GM18520 (cell line): ENCODE results near the gene SERPING1.

Experiments
- ATAC-seq: cut with Tn5 transposase; IDR thresholded peaks from one replicate; pipeline ENCODE4 v1.9.1; 2021; ENCODE audit not compliant: unreplicated experiment

The SERPING1 gene

DNA sequence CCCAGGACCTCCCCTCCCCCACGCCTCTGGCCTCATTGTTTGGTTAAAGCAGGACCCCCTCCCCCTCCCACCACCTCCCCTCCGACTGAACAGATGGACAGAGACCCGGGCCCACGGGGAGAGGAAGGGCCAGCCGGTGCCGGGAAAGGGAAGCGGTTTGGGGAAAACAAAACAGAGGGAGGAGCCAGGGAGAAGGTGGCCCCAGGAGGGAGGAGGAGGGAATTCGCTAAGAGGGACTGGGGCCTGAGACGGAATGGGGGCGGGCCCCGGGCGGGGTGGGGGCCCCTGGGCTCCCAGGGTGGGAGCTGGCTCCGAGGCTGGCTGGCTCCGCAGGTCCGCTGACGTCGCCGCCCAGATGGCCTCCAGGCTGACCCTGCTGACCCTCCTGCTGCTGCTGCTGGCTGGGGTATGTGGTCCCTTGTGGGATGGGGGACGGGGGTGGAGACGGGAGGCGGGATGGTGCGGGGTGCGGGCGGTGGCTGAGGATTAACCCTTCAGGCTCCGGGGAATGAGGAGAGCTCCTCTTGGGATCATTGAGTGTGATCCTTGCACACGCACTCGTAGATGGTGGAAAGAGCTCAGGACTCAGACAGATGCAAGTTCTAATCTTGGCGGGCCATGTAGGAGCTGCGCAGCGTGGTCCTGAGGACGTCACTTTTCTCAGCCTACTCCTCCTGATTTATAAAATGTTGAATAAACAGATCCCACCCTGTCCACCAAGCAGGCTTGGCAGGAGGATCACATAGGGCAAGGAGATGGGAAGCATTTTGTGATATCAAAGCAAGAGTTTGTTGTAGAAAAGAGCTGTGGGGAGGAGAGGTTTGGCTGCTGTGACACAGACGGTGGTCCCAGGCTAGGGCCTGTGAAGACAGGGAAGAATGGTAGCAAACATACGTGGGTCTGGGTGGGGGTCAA is 688 bp downstream of the SERPING1 start:
- no peak for ATAC-seq

GRCh38 chr11:57598831-57599155 is 1.3 kb downstream of the SERPING1 start:
- ATAC-seq: no peak

DNA sequence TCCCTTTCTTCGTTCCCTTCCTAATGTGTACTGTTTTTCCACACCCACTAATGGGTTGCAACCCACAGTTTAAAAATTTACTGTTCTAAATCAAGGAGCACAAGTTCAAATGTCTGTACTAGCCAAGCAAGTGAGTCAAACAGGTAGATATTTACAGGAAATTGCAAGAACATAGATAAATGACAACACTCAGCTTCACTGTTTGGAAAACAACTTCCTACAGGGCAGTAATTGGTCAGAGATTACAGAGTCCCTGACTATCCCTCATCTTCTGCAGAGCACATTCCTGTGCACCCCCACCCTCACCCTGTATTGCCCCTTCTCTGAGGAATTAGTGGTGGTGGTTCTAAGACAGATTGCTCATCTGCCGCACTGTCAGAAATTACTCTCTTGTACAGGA is 1.9 kb downstream of the SERPING1 start:
- ATAC-seq: no peak

GRCh38 chr11:57601297-57601696 is 3.8 kb downstream of the SERPING1 start:
- ATAC-seq: no peak

DNA sequence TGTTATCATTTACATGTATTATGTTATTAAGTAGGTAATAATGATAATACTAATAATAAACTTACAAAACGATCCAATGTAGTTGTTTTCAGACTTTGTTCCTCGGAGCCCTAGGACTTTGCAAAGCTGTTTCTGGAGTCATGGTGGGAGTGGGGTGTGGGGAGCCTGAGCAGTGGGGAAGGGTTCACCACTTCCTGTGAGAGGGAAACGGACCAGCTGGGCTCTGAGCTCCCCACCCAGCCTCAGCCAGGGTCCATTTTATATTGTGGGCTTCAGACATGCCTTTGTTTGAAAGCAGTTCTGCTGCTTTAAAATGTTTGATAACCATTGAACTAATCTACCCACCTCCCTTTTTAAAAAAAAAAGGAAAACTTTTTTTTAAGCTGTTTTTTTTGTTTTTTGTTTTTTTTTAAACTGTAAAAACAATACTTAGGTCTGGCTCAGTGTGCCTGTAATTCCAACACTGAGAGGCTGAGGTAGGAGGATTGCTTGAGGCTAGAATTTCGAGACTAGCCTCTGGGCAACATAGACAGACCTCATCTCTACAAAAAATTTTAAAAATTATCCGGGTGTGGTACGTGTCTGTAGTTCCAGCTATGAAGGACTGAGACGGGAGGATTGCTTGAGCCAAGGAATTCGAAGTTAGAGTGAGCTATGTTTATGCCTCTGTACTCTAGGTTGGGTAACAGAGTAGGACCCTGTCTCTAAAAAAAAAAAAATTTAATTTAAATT is 7.0 kb downstream of the SERPING1 start:
- no peak for ATAC-seq

DNA sequence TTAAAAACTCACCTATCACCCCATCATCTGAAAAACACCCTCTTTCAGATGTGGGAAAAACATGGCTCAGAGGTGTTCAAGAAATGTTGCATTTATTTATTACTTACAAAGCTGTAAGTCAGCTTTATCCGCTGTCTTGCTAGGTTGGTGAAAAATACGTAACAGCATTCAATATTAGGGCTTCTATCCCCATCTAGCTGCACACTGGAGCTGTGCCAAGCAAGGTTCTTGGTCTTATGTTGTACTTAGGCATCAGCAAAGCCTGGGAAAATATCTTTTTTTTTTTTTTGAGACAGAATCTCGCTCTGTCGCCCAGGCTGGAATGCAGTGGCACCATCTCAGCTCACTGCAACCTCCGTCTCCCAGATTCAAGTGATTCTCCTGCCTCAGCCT is 7.5 kb downstream of the SERPING1 start:
- ATAC-seq: no peak

DNA sequence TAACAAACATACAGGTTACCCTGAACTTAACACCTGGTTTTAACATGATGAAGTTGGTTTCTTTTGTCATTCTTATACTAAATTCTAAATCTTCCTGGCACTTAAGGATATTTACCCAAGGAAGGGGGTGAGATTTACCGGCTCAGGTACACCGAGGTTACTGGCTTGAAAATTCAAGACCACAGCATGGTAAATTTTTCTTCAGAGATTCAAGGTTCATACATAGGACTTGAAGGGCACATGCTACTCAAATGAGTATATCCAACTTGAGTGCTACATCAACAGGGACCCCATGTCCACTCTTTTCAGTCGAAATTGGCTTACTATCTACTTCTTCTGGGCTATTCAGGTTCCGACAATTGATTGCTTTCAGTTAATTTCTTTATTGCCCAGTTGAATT is 12.7 kb downstream of the SERPING1 start:
- no peak for ATAC-seq

- no peak for ATAC-seq
These were observed 16.8 kb downstream of the SERPING1 start for GRCh38 chr11:57614234-57614772.

GRCh38 chr11:57615308-57615707 is 17.8 kb downstream of the SERPING1 start:
- ATAC-seq: no peak

- no peak for ATAC-seq
These were observed 19.1 kb downstream of the SERPING1 start for GRCh38 chr11:57616595-57616994.

- no peak for ATAC-seq
These were observed 21.0 kb downstream of the SERPING1 start for GRCh38 chr11:57618438-57618837.

DNA sequence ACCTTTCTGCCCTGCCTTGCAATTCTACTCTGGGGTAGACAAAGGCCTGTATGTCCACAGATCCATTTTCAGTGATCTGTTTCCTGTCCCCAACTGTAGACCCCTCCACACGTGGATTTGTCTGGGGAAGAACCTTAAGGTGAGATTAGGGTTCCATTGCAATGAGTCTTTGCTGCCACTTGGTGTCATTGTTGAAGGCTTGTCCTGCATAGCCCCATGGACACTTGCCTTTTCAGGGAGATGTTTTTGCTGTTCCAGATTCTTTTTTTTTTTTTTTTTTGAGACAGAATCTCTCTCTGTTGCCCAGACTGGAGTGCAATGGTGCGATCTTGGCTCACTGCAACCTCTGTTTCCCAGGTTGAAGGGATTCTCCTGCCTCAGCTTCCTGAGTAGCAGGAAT is 21.8 kb downstream of the SERPING1 start:
- ATAC-seq: no peak

GRCh38 chr11:57620467-57620866 is 23.0 kb downstream of the SERPING1 start:
- ATAC-seq: no peak

DNA sequence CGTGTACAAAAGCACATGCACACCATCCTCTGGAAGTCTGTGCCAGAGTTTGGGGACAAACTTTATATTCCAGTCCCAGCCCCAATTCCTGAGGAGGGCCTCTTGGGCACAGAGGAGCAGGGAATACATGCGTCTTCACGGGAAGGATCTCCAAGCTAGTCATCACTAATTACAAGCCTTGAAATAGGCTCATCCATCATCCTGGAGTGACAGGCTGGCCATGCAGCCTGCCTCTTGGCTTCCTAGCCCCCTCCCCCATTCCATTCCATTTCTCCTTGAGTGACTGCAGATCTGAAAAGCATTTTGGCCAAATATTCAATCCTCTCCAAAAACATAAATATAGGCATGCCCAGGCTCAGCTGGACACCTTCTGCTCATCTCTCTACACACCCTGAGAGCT is 24.8 kb downstream of the SERPING1 start:
- ATAC-seq: no peak

- ATAC-seq: no peak
These were observed 27.4 kb downstream of the SERPING1 start for GRCh38 chr11:57624864-57625263.

GRCh38 chr11:57626895-57627294 is 29.4 kb downstream of the SERPING1 start:
- ATAC-seq: no peak

- ATAC-seq: no peak
These were observed 32.7 kb downstream of the SERPING1 start for GRCh38 chr11:57630171-57630570.

DNA sequence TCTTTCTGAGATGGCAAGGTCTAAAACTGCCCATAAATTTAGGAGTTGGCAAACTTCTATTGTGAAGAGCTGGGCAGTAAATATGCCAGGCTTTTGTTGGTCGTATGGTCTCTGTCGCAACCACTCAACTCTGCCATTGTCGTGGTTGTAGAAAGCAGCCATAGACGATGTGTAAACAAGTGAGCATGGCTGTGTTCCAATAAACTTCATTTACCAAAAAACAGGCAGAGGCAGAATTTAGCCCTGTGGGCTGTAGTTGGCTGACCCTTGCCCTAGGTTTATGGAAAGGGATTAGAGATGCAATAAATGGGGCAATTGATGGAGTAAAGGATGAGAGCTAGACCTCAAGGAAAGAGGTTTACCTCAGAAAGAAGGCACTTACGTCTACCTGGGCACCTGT is 34.6 kb downstream of the SERPING1 start:
- ATAC-seq: no peak

DNA sequence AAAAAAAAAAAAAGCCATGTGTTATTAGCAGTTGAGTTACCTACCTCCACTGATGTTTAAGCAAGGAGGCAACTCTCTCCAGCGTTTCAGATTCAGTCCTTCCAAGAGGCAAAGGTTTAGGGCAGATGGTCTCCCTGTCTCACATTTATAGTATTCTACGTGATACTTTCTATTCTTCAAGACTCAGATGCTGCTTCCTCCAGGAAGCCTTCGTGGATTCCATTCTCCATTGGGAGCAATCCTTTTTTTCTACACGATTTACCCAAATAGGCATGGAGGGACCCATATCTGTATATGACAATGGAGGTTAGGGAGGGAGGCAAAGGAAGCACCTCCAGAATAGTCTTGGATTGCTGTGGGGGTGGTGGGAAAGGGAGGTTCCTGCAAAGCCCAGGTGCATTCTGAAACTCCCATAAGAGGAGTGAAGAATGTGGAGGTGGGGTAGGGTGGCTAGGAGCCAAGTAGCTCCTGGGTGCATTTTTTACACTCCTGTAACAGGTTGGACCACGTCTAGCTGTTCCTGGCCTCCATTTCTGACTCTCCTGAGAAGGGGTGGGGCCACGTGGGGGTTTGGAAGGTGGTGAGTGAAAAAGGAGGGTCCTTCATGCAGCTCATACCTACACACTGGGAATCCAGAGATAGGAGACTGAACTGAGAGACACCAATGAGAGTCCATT is 36.0 kb downstream of the SERPING1 start:
- ATAC-seq: no peak

GRCh38 chr11:57634311-57634710 is 36.8 kb downstream of the SERPING1 start:
- ATAC-seq: no peak

DNA sequence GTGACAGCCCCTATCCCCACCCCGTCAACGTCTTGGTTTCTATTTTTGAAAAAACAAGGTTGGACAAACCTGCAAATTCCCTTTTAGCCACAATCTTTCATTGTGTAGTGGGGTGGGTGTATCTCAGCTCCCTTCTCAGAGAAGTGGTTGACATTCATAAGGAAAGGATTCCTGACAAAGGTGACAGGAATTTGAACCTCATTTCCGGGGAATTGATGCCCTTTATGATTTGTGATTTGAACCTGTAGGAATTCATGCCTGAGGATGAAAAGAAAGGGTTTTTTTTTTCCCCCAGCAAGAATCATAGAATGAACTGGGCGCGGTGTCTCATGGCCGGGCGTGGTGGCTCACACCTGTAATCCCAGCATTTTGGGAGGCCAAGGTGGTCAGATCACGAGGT is 37.8 kb downstream of the SERPING1 start:
- ATAC-seq: no peak

- no peak for ATAC-seq
These were observed 40.1 kb downstream of the SERPING1 start for GRCh38 chr11:57637626-57638004.
